Measurements from ENCODE around the gene ADAMTS2. TPM values are rescaled to one million over a fixed set of nuclear protein-coding genes. Genes with fewer than 3 reads are reported as not detected.
"Not testable (repeated sequence)": the region's sequence is repeated elsewhere in the genome, so short reads cannot be mapped to it uniquely, and the experiment has no call there.

Gene ADAMTS2
- total RNA-seq, 1 experiment from 2014 or later, result 3.9 TPM

DNA sequence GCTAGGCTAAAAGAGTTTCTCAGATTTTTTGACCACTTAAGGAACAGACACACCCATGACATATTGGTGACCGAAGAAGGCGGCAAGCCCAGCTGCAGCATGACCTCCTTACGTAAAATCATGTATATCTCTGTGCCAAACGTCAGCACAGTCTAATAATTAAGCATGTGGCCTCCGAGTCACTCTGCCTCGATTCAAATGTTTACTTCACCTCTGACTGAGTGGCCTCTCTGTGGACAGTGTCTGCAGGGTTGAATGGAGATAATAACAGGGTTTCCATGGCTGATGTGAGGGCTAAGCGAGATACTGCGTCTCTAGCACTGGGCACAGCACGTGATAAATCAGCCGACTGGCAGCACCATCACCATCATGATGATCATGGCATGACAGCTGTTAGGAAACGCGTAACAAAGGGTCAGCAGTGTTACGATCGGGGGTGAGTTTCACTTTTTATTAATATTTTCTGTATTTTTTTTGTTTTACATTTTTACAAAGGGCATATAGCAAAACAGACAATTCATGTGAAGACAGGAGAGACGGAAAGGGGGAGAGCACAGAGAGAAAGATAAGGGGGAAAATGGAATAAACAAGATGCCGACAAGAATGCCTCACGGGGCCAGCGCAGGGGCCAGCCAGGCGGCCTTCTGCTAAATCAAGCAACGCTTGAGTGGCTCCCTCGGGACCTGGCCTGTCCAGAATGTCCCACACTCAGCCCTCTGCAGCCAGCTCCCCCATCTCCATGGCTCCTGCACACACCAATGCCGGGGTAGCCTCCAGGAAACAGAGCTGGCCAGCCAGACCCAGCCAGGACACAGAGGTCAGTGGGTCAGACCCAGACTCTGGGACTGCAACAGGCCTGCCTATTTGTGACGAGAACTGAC is 60.3 kb downstream of the ADAMTS2 start:
- H4K20me1 ChIP-seq (ENCODE audit: insufficient read depth), result no peaks in the 10 kb centered on the region
- H3K36me3 ChIP-seq (ENCODE audit: control insufficient read depth in 1 of 2, insufficient read depth in 2 of 2, low read length in 2 of 2), result no peaks in the 10 kb centered on the region
- H3K27ac ChIP-seq (ENCODE audit: low read depth, low read length), result no peak overlapping the region
- DNase-seq (ENCODE audit: low read depth, low spot score), result no peak
- no peak overlapping the region for H3K4me3 ChIP-seq (replicated peaks in 1 of 2; ENCODE audit: low read depth in 1 of 2, low read length in 2 of 2)
- H3K9me2 ChIP-seq (ENCODE audit: insufficient read depth), result no peaks in the 10 kb centered on the region
- ChIA-PET RAD21 (ENCODE audit: low non-redundant PET in 1 of 2, low total read pairs in 2 of 2, uncharacterized antibody in 2 of 2, unreplicated experiment in 2 of 2) (no interaction called here), CTCF (no interaction called here), POLR2A (no interaction called here)
- no peak overlapping the region for H3K9ac ChIP-seq (ENCODE audit: low read length)
- ATAC-seq, result no peak
- no peaks in the 10 kb centered on the region for H3K27me3 ChIP-seq (ENCODE audit: insufficient read depth, low read length)
- no peak for TF ChIP-seq SP1 (IDR thresholded peaks at IDR 0.05; ENCODE audit: low read depth)
- no peak for TF ChIP-seq SIN3A (IDR thresholded peaks at IDR 0.05; ENCODE audit: low read depth)
- TF ChIP-seq SRF (IDR thresholded peaks at IDR 0.05; ENCODE audit: low read depth), result no peak
- no peak for TF ChIP-seq EZH2 (IDR thresholded peaks at IDR 0.05)
- TF ChIP-seq POLR2A (IDR thresholded peaks at IDR 0.05; ENCODE audit: borderline replicate concordance, extremely low read depth, insufficient read depth, insufficient read length), result no peak
- no peak for TF ChIP-seq CEBPB (IDR thresholded peaks at IDR 0.05; ENCODE audit: low read depth)
- TF ChIP-seq, protein P1, sequence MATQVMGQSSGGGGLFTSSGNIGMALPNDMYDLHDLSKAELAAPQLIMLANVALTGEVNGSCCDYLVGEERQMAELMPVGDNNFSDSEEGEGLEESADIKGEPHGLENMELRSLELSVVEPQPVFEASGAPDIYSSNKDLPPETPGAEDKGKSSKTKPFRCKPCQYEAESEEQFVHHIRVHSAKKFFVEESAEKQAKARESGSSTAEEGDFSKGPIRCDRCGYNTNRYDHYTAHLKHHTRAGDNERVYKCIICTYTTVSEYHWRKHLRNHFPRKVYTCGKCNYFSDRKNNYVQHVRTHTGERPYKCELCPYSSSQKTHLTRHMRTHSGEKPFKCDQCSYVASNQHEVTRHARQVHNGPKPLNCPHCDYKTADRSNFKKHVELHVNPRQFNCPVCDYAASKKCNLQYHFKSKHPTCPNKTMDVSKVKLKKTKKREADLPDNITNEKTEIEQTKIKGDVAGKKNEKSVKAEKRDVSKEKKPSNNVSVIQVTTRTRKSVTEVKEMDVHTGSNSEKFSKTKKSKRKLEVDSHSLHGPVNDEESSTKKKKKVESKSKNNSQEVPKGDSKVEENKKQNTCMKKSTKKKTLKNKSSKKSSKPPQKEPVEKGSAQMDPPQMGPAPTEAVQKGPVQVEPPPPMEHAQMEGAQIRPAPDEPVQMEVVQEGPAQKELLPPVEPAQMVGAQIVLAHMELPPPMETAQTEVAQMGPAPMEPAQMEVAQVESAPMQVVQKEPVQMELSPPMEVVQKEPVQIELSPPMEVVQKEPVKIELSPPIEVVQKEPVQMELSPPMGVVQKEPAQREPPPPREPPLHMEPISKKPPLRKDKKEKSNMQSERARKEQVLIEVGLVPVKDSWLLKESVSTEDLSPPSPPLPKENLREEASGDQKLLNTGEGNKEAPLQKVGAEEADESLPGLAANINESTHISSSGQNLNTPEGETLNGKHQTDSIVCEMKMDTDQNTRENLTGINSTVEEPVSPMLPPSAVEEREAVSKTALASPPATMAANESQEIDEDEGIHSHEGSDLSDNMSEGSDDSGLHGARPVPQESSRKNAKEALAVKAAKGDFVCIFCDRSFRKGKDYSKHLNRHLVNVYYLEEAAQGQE (IDR thresholded peaks at IDR 0.05; ENCODE audit: low read depth), result no peak
- no peak for TF ChIP-seq JUND (IDR thresholded peaks at IDR 0.05)
- TF ChIP-seq EGR1 (IDR thresholded peaks at IDR 0.05; ENCODE audit: low read depth), result no peak
- TF ChIP-seq YY1 (IDR thresholded peaks at IDR 0.05; ENCODE audit: extremely low read depth, insufficient replicate concordance, low read depth, low read length), result no peak
- TF ChIP-seq TCF7L2 (IDR thresholded peaks at IDR 0.05; ENCODE audit: borderline replicate concordance, extremely low read depth, insufficient read depth, insufficient read length), result no peak
- TF ChIP-seq ZNF274 (IDR thresholded peaks at IDR 0.05; ENCODE audit: low read depth, low read length), result no peak
- TF ChIP-seq, protein P2, sequence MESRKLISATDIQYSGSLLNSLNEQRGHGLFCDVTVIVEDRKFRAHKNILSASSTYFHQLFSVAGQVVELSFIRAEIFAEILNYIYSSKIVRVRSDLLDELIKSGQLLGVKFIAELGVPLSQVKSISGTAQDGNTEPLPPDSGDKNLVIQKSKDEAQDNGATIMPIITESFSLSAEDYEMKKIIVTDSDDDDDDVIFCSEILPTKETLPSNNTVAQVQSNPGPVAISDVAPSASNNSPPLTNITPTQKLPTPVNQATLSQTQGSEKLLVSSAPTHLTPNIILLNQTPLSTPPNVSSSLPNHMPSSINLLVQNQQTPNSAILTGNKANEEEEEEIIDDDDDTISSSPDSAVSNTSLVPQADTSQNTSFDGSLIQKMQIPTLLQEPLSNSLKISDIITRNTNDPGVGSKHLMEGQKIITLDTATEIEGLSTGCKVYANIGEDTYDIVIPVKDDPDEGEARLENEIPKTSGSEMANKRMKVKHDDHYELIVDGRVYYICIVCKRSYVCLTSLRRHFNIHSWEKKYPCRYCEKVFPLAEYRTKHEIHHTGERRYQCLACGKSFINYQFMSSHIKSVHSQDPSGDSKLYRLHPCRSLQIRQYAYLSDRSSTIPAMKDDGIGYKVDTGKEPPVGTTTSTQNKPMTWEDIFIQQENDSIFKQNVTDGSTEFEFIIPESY (IDR thresholded peaks at IDR 0.05; ENCODE audit: extremely low read depth, insufficient replicate concordance, low read length), result no peak
- TF ChIP-seq POLR2AphosphoS5 (IDR thresholded peaks at IDR 0.05; ENCODE audit: low read depth, low read length), result no peak
- no peaks in the 10 kb centered on the region for H3K79me2 ChIP-seq (ENCODE audit: insufficient read depth, low read length)
- no peak overlapping the region for H2AFZ ChIP-seq (ENCODE audit: low read depth, low read length, poor library complexity, severe bottlenecking)
- BruUV-seq (replicated peaks), result no TSS peak
- intact Hi-C loops (cut with micrococcal nuclease), result no loop called here
- no peaks in the 10 kb centered on the region for H3K4me1 ChIP-seq (ENCODE audit: control insufficient read depth in 1 of 2, insufficient read depth in 2 of 2, low read length in 2 of 2)
- no peaks in the 10 kb centered on the region for H3K9me3 ChIP-seq (ENCODE audit: control insufficient read depth in 1 of 2, insufficient read depth in 1 of 2, low read depth in 1 of 2, low read length in 2 of 2)
- H3K4me2 ChIP-seq (ENCODE audit: low read length), result no peak overlapping the region

DNA sequence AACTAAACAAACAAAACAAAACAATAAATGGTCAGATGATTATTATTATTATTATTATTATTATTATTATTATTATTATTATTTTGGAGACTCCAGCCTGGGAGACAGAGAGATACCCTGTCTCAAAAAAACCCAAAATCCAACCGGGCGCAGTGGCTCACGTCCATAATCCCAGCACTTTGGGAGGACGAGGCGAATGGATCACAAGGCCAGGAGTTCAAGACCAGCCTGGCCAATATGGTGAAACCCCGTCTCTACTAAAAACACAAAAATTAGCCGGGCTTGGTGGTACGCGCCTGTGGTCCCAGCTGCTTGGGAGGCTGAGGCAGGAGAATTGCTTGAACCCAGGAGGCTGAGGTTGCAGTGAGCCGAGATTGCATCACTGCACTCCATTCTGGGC is 61.4 kb downstream of the ADAMTS2 start:
- RAD21 ChIA-PET (ENCODE audit: low non-redundant PET in 1 of 2, low total read pairs in 2 of 2, uncharacterized antibody in 2 of 2, unreplicated experiment in 2 of 2); H3K4me1 ChIP-seq (ENCODE audit: control insufficient read depth in 1 of 2, insufficient read depth in 2 of 2, low read length in 2 of 2); H3K9ac ChIP-seq (ENCODE audit: low read length); BruUV-seq (replicated peaks); intact Hi-C loops (cut with micrococcal nuclease); ATAC-seq; H2AFZ ChIP-seq (ENCODE audit: low read depth, low read length, poor library complexity, severe bottlenecking); H3K36me3 ChIP-seq (ENCODE audit: control insufficient read depth in 1 of 2, insufficient read depth in 2 of 2, low read length in 2 of 2); CTCF ChIA-PET; H3K4me3 ChIP-seq (replicated peaks in 1 of 2; ENCODE audit: low read depth in 1 of 2, low read length in 2 of 2); H3K79me2 ChIP-seq (ENCODE audit: insufficient read depth, low read length); H3K9me2 ChIP-seq (ENCODE audit: insufficient read depth); H3K27ac ChIP-seq (ENCODE audit: low read depth, low read length); H3K4me2 ChIP-seq (ENCODE audit: low read length); POLR2A ChIA-PET; H4K20me1 ChIP-seq (ENCODE audit: insufficient read depth); H3K27me3 ChIP-seq (ENCODE audit: insufficient read depth, low read length); H3K9me3 ChIP-seq (ENCODE audit: control insufficient read depth in 1 of 2, insufficient read depth in 1 of 2, low read depth in 1 of 2, low read length in 2 of 2); DNase-seq (ENCODE audit: low read depth, low spot score): not testable (repeated sequence)

Measured in HCT116 (cell line).